Keratinocyte (primary cell): Measurements from ENCODE around the gene FXYD5. TPM values are rescaled to one million over a fixed set of nuclear protein-coding genes. Genes with fewer than 3 reads are reported as not detected.

Experiments
- DNase-seq: peaks from one replicate; pipeline ENCODE4 v3.0.0-alpha.2; 2011; ENCODE audit warnings: low read depth, missing footprints, low spot score
- FAIRE-seq: peaks from 2 replicates; lab custom pipeline; 2011; peaks lifted over from hg19 to GRCh38; lab: Jason Lieb, UNC
- H2AFZ ChIP-seq: 2 replicates; pipeline ENCODE4 v1.6.0; 2012; ENCODE audit warnings: low read length, control low read depth, inconsistent platforms; ENCODE audit not compliant: control insufficient read depth
- H3K27ac ChIP-seq: 2 replicates; pipeline ENCODE4 v1.5.1; 2011; ENCODE audit warnings: low read length; ENCODE audit not compliant: control insufficient read depth, insufficient read depth
- H3K27me3 ChIP-seq: 3 replicates; pipeline ENCODE4 v1.6.0; 2011; ENCODE audit warnings: low read length; ENCODE audit not compliant: control insufficient read depth, insufficient read depth; ENCODE audit errors: extremely low read depth
- H3K36me3 ChIP-seq, 2 experiments: 2 replicates in 1 of 2; 3 replicates in 1 of 2; pipeline ENCODE4 v1.5.1; 2011; ENCODE audit warnings: low read length in 2 of 2, mild to moderate bottlenecking in 1 of 2; ENCODE audit not compliant: control insufficient read depth in 2 of 2, insufficient read depth in 2 of 2; ENCODE audit errors: extremely low read depth in 1 of 2
- H3K4me1 ChIP-seq: 3 replicates; pipeline ENCODE4 v1.5.1; 2011; ENCODE audit warnings: low read length; ENCODE audit not compliant: control insufficient read depth, insufficient read depth; ENCODE audit errors: extremely low read depth
- H3K4me2 ChIP-seq: 3 replicates; pipeline ENCODE4 v1.6.0; 2011; ENCODE audit warnings: low read depth, low read length; ENCODE audit not compliant: control insufficient read depth, insufficient read depth; ENCODE audit errors: extremely low read depth
- H3K4me3 ChIP-seq, 3 experiments: fragments of 200-600 bp in 1 of 3; sonication (generic) in 1 of 3; 2 replicates in 2 of 3; 3 replicates in 1 of 3; pipeline ENCODE4 v1.5.1; 2011 to 2016; ENCODE audit warnings: low read length in 3 of 3, mild to moderate bottlenecking in 3 of 3, control low read depth in 2 of 3, inconsistent platforms in 1 of 3, low read depth in 1 of 3, mixed read lengths in 1 of 3, mixed run types in 1 of 3, moderate library complexity in 1 of 3; ENCODE audit not compliant: control insufficient read depth in 2 of 3, insufficient read depth in 2 of 3; ENCODE audit errors: extremely low read depth in 1 of 3
- H3K79me2 ChIP-seq: 2 replicates; pipeline ENCODE4 v1.6.0; 2012; ENCODE audit warnings: low read length; ENCODE audit not compliant: control insufficient read depth, insufficient read depth
- H3K9ac ChIP-seq: 3 replicates; pipeline ENCODE4 v1.6.0; 2011; ENCODE audit warnings: low read length; ENCODE audit not compliant: control insufficient read depth, insufficient read depth; ENCODE audit errors: extremely low read depth
- H3K9me1 ChIP-seq: 3 replicates; pipeline ENCODE4 v1.6.0; 2011; ENCODE audit warnings: low read length; ENCODE audit not compliant: control insufficient read depth, insufficient read depth; ENCODE audit errors: extremely low read depth
- H3K9me3 ChIP-seq: 2 replicates; pipeline ENCODE4 v1.5.1; 2012; ENCODE audit warnings: low read depth, low read length; ENCODE audit not compliant: control insufficient read depth
- H4K20me1 ChIP-seq: 3 replicates; pipeline ENCODE4 v1.6.0; 2011; ENCODE audit warnings: low read length; ENCODE audit not compliant: control insufficient read depth, insufficient read depth; ENCODE audit errors: extremely low read depth
- EZH2 ChIP-seq: IDR thresholded peaks from one replicate; pipeline ENCODE4 v1.6.1; 2012; ENCODE audit warnings: inconsistent platforms, mild to moderate bottlenecking, low read length, moderate library complexity
- dilution Hi-C: fragments of 300-500 bp; cut with MboI; formaldehyde crosslinking; loops from one replicate; pipeline ENCODE4 v1.7.0; 2020; ENCODE audit warnings: low sequenced_read_pairs; ENCODE audit not compliant: extremely low pct_ligation_motif_present
- polyA plus RNA-seq, 5 experiments: library from polyadenylated mRNA; depleted of rRNA in 3 of 5; stranded (reverse) in 3 of 5; stranded (forward) in 1 of 5; unstranded in 1 of 5; fragments of >200 nt; gene quantifications; 1 replicate in 1 of 5; 2 replicates in 3 of 5; 3 replicates in 1 of 5; pipeline versions ENCODE4 v1.2.1 to v1.2.3, GENCODE V29; 2011 to 2012; ENCODE audit warnings: missing spikeins in 2 of 5, low read depth in 1 of 5, low replicate concordance in 1 of 5
- TF ChIP-seq, protein P1 (sequence below), 3 experiments: IDR thresholded peaks in 1 of 3; conservative IDR thresholded peaks in 1 of 3; optimal IDR thresholded peaks in 1 of 3; 2 replicates in 2 of 3; 3 replicates in 1 of 3; pipeline versions ENCODE3 to v1.5.1; 2011; ENCODE audit warnings: low read length in 3 of 3, mild to moderate bottlenecking in 3 of 3, moderate library complexity in 2 of 3, control low read depth in 1 of 3, inconsistent platforms in 1 of 3; ENCODE audit not compliant: insufficient read depth in 2 of 3; ENCODE audit errors: extremely low read depth in 1 of 3

Gene FXYD5
- polyA plus RNA-seq, 1 donor (not counting 4 experiments of a cell fraction or from before 2014, with no cell fraction given): 122 TPM

DNA sequence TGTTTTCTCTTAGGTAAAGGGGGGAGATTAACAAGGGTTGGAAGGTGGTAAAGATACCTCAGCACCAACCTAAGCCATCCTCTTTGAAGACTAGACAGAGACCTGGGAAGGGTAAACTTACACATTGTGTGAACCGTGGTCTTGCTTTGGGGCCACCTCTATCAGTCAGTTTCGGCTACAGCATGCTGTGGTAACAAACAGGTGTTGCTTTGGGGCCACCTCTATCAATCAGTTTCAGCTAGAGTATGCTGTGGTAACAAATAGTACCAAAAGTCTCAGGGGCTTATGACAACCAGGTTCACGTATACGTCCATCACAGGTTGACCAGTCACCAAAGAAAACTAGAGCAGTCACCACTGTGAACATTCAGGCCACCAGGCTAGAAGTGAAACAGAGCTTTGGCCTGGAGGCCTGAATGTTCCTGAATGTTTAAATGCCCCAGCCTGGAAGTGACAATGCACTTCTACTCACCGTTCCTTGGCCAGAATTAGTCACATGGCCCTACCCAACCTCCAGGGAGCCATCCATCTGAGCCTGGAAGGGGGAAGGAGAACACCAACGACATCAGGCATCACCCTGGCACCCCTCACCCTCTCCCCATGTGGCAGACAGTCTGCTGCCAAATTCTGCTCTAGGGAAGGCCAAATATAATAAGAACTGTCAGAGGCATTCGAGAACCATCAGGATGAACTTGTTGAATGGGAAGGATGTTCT, 7.6 kb upstream of the FXYD5 start:
- Histone ChIP-seq H3K79me2 (no peaks in the 10 kb centered on the region), H3K36me3 (no peaks in the 10 kb centered on the region), H4K20me1 (no peaks in the 10 kb centered on the region), H3K9ac (no peak overlapping the region), H2AFZ (no peak overlapping the region), H3K9me3 (no peaks in the 10 kb centered on the region), H3K27ac (no peak overlapping the region), H3K9me1 (no peaks in the 10 kb centered on the region), H3K4me3 (no peak overlapping the region), H3K4me1 (peaks cover 13% of the 10 kb centered on the region), H3K4me2 (no peak overlapping the region), H3K27me3 (peaks cover 19% of the 10 kb centered on the region)
- FAIRE-seq (no peak), DNase-seq (no peak)
- dilution Hi-C loops: no loop called here
- no peak for TF ChIP-seq EZH2
- TF ChIP-seq, protein P1, sequence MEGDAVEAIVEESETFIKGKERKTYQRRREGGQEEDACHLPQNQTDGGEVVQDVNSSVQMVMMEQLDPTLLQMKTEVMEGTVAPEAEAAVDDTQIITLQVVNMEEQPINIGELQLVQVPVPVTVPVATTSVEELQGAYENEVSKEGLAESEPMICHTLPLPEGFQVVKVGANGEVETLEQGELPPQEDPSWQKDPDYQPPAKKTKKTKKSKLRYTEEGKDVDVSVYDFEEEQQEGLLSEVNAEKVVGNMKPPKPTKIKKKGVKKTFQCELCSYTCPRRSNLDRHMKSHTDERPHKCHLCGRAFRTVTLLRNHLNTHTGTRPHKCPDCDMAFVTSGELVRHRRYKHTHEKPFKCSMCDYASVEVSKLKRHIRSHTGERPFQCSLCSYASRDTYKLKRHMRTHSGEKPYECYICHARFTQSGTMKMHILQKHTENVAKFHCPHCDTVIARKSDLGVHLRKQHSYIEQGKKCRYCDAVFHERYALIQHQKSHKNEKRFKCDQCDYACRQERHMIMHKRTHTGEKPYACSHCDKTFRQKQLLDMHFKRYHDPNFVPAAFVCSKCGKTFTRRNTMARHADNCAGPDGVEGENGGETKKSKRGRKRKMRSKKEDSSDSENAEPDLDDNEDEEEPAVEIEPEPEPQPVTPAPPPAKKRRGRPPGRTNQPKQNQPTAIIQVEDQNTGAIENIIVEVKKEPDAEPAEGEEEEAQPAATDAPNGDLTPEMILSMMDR (optimal IDR thresholded peaks at IDR 0.05 in 1 of 3, IDR thresholded peaks at IDR 0.05 in 1 of 3, conservative IDR thresholded peaks at IDR 0.05 in 1 of 3; ENCODE audit: extremely low read depth in 1 of 3, insufficient read depth in 2 of 3, low read length in 3 of 3): no peak

DNA sequence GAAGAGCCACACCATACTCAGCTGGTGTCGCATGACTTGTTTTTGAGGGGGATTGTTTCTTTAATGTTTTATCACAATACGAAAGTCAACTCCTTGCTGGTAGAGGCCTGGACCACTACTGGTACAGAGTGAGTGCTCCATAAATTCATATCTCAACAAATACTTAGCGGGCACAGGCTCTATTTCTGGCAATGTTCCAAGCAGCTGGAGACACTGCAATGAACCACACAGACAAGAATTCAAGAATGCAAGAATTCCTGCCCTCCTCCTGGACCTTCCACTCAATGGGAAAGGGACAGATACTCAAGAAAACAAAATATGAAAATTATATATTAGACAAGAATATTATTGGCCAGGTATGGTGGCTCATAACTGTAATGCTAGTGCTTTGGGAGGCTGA, 5.1 kb upstream of the FXYD5 start:
- dilution Hi-C loops: no loop called here
- Histone ChIP-seq H3K9ac (no peak overlapping the region), H2AFZ (no peak overlapping the region), H3K79me2 (no peaks in the 10 kb centered on the region), H3K36me3 (no peaks in the 10 kb centered on the region), H3K4me3 (no peak overlapping the region), H3K27me3 (no peaks in the 10 kb centered on the region), H3K4me1 (peaks cover 14% of the 10 kb centered on the region), H3K27ac (no peak overlapping the region), H3K9me3 (no peaks in the 10 kb centered on the region), H3K4me2 (no peak overlapping the region), H4K20me1 (no peaks in the 10 kb centered on the region), H3K9me1 (no peaks in the 10 kb centered on the region)
- DNase-seq (no peak), FAIRE-seq (no peak)
- no peak for TF ChIP-seq EZH2
- TF ChIP-seq, protein P1 (optimal IDR thresholded peaks at IDR 0.05 in 1 of 3, IDR thresholded peaks at IDR 0.05 in 1 of 3, conservative IDR thresholded peaks at IDR 0.05 in 1 of 3; ENCODE audit: extremely low read depth in 1 of 3, insufficient read depth in 2 of 3, low read length in 3 of 3): no peak
